Measurements from ENCODE around the gene FAM151A. TPM values are rescaled to one million over a fixed set of nuclear protein-coding genes. Genes with fewer than 3 reads are reported as not detected.

The FAM151A gene
- polyA plus RNA-seq, 1 donor from 2014 or later, result not detected

DNA sequence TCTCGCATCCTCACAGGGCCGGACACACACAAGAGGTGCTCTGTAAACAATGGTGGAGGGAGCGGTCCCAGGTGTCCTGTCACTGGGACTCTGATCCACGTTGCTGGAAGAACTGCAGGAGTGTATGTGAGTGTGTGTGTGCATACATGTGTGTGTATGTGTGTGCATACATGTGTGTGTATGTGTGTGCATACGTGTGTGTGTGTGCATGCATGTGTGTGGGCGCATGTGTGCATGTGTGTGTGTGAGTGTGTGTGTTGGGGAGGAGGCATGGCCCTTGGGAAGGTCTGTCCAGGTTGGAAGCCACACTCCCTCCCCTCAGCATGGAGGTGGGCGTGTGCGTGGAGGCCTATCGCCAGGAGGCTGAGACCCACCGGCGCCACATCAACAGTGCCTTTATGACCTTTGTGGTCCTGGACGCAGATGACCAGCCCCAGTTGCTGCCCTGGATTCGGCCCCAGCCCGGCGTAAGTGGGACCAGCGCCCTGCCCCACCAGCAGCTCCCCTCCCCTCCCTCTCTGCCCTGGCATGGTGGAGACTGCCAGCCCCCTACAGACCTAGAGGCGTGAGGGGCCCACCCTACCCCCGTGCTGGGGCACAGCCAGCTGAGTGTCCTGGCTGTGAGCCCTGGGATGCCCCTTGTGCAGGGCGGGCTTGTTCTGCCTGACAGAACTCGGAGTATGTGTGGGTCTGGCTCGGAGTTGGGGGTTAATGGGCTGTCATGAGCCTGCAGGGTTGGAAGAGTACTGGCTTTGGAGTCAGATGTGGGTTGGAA is 22.2 kb downstream of the FAM151A start:
- H3K27me3 ChIP-seq (ENCODE audit: insufficient read depth, low read depth, low read length), result no peaks in the 10 kb centered on the region
- H3F3A ChIP-seq (ENCODE audit: insufficient read depth, low read length, poor library complexity, severe bottlenecking), result no peaks in the 10 kb centered on the region
- H4K20me1 ChIP-seq (ENCODE audit: insufficient read depth), result no peaks in the 10 kb centered on the region
- no peak overlapping the region for H3K4me2 ChIP-seq (ENCODE audit: low read length)
- H3K79me2 ChIP-seq (replicated peaks; ENCODE audit: insufficient read depth, low read length), result no peaks in the 10 kb centered on the region
- H3K9ac ChIP-seq (ENCODE audit: low read length), result no peak overlapping the region
- H2AFZ ChIP-seq (ENCODE audit: low read depth, low read length), result no peak overlapping the region
- no peaks in the 10 kb centered on the region for H3K36me3 ChIP-seq (ENCODE audit: insufficient read depth, low read length)
- H3K9me3 ChIP-seq (ENCODE audit: low read length), result no peaks in the 10 kb centered on the region
- H3K27ac ChIP-seq (ENCODE audit: low read length), result no peak overlapping the region
- no peaks in the 10 kb centered on the region for H3K9me2 ChIP-seq (ENCODE audit: insufficient read depth, low read length)
- TF ChIP-seq MXI1 (conservative IDR thresholded peaks at IDR 0.05; ENCODE audit: poor library complexity, severe bottlenecking) (no peak), POLR2AphosphoS5 (IDR thresholded peaks at IDR 0.05) (no peak), EP300 (conservative IDR thresholded peaks at IDR 0.05; ENCODE audit: poor library complexity, severe bottlenecking) (no peak), TAF1 (IDR thresholded peaks at IDR 0.05; ENCODE audit: low read depth) (no peak), EZH2 (IDR thresholded peaks at IDR 0.05; ENCODE audit: borderline replicate concordance, insufficient read depth, low read length, poor library complexity, severe bottlenecking) (no peak), RAD21 (conservative IDR thresholded peaks at IDR 0.05) (no peak), SMC3 (conservative IDR thresholded peaks at IDR 0.05; ENCODE audit: poor library complexity) (no peak)
- TF ChIP-seq, protein P1, sequence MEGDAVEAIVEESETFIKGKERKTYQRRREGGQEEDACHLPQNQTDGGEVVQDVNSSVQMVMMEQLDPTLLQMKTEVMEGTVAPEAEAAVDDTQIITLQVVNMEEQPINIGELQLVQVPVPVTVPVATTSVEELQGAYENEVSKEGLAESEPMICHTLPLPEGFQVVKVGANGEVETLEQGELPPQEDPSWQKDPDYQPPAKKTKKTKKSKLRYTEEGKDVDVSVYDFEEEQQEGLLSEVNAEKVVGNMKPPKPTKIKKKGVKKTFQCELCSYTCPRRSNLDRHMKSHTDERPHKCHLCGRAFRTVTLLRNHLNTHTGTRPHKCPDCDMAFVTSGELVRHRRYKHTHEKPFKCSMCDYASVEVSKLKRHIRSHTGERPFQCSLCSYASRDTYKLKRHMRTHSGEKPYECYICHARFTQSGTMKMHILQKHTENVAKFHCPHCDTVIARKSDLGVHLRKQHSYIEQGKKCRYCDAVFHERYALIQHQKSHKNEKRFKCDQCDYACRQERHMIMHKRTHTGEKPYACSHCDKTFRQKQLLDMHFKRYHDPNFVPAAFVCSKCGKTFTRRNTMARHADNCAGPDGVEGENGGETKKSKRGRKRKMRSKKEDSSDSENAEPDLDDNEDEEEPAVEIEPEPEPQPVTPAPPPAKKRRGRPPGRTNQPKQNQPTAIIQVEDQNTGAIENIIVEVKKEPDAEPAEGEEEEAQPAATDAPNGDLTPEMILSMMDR (IDR thresholded peaks at IDR 0.05; ENCODE audit: poor library complexity, severe bottlenecking), result no peak
- TF ChIP-seq, protein P2, sequence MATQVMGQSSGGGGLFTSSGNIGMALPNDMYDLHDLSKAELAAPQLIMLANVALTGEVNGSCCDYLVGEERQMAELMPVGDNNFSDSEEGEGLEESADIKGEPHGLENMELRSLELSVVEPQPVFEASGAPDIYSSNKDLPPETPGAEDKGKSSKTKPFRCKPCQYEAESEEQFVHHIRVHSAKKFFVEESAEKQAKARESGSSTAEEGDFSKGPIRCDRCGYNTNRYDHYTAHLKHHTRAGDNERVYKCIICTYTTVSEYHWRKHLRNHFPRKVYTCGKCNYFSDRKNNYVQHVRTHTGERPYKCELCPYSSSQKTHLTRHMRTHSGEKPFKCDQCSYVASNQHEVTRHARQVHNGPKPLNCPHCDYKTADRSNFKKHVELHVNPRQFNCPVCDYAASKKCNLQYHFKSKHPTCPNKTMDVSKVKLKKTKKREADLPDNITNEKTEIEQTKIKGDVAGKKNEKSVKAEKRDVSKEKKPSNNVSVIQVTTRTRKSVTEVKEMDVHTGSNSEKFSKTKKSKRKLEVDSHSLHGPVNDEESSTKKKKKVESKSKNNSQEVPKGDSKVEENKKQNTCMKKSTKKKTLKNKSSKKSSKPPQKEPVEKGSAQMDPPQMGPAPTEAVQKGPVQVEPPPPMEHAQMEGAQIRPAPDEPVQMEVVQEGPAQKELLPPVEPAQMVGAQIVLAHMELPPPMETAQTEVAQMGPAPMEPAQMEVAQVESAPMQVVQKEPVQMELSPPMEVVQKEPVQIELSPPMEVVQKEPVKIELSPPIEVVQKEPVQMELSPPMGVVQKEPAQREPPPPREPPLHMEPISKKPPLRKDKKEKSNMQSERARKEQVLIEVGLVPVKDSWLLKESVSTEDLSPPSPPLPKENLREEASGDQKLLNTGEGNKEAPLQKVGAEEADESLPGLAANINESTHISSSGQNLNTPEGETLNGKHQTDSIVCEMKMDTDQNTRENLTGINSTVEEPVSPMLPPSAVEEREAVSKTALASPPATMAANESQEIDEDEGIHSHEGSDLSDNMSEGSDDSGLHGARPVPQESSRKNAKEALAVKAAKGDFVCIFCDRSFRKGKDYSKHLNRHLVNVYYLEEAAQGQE (IDR thresholded peaks at IDR 0.05; ENCODE audit: borderline replicate concordance), result no peak
- no peak overlapping the region for H3K4me3 ChIP-seq (ENCODE audit: low read length)

DNA sequence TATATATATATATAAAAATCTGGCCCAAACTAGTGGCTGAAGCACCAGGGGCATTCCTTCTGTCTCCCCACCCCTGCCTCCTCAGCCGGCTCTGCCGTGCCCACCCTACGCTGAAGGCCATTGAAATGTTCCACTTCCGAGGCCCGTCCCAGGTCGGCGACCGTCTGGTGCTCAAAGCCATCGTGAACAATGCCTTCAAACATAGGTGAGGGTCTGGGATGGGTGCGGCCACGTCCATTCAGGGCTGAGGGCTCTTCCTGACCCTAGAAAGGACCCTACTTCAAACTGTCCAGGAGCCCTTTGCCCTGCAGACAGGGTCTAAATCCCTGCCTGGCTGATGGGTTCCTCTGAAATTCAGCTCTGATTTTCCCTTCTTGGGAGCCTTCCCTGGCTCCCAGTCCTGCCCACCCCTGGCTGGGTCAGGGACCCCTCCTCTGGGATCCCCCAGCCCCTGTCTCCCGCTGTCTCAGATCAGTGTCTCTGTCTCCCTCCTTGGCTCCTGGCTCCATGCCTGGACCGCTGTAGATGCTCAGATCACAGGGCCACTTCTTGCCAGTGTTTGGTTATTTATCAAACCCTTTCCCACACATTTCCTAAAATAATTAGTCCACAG is 24.0 kb downstream of the FAM151A start:
- Histone ChIP-seq H3F3A (ENCODE audit: insufficient read depth, low read length, poor library complexity, severe bottlenecking) (no peaks in the 10 kb centered on the region), H3K9me3 (ENCODE audit: low read length) (no peaks in the 10 kb centered on the region), H3K4me3 (ENCODE audit: low read length) (no peak overlapping the region), H3K79me2 (replicated peaks; ENCODE audit: insufficient read depth, low read length) (no peaks in the 10 kb centered on the region), H4K20me1 (ENCODE audit: insufficient read depth) (no peaks in the 10 kb centered on the region), H3K27ac (ENCODE audit: low read length) (no peak overlapping the region), H3K36me3 (ENCODE audit: insufficient read depth, low read length) (no peaks in the 10 kb centered on the region), H3K4me2 (ENCODE audit: low read length) (no peak overlapping the region), H3K27me3 (ENCODE audit: insufficient read depth, low read depth, low read length) (no peaks in the 10 kb centered on the region), H3K9me2 (ENCODE audit: insufficient read depth, low read length) (no peaks in the 10 kb centered on the region), H2AFZ (ENCODE audit: low read depth, low read length) (no peak overlapping the region), H3K9ac (ENCODE audit: low read length) (no peak overlapping the region)
- TF ChIP-seq EP300 (conservative IDR thresholded peaks at IDR 0.05; ENCODE audit: poor library complexity, severe bottlenecking) (no peak), TAF1 (IDR thresholded peaks at IDR 0.05; ENCODE audit: low read depth) (no peak), EZH2 (IDR thresholded peaks at IDR 0.05; ENCODE audit: borderline replicate concordance, insufficient read depth, low read length, poor library complexity, severe bottlenecking) (no peak), POLR2AphosphoS5 (IDR thresholded peaks at IDR 0.05) (no peak), SMC3 (conservative IDR thresholded peaks at IDR 0.05; ENCODE audit: poor library complexity) (no peak), MXI1 (conservative IDR thresholded peaks at IDR 0.05; ENCODE audit: poor library complexity, severe bottlenecking) (no peak), RAD21 (conservative IDR thresholded peaks at IDR 0.05) (no peak)
- TF ChIP-seq, protein P2 (IDR thresholded peaks at IDR 0.05; ENCODE audit: borderline replicate concordance), result no peak
